SK-N-MC (cell line): ENCODE measurements around the gene VAV2.

Experiments
- EZH2 ChIP-seq: fragments of 200-600 bp; sonication (generic); IDR thresholded peaks from one replicate; pipeline ENCODE4 v1.6.1; 2017; ENCODE audit warnings: antibody characterized with exemption
- FOXP2 ChIP-seq: optimal IDR thresholded peaks from 2 replicates; pipeline ENCODE3; 2011; ENCODE audit warnings: mild to moderate bottlenecking, moderate library complexity; ENCODE audit not compliant: insufficient read depth; ENCODE audit errors: extremely low read length, control extremely low read depth
- POLR2AphosphoS5 ChIP-seq: IDR thresholded peaks from 2 replicates; pipeline ENCODE4 v1.6.1; 2012; ENCODE audit warnings: mild to moderate bottlenecking, low read depth, low read length, borderline replicate concordance

DNA sequence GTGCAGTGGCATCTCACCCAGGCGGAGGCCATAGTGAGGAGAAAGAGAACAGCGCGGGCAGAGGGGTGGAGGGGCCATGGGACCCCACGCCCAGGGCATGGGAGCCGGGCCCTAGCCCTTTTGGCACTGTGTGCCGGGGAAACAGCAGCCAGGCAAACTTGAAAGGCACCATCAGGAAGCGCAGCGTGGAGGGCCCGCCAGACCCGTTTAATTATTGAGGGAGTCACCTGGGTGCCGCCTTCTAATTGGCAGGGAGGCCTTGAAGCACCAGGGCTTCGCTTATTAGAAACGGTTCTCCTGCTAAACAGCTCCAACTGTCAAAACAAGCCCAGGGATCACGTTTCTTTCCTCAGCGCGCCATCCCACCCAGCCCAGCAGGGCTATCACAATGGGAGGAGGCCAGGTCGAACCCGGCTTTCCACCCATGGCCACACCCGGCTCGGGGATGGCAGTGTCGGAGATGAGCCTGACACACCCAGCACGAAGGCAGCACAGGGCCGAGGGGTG is 149.3 kb downstream of the VAV2 start:
- TF ChIP-seq EZH2 (no peak), POLR2AphosphoS5 (no peak), FOXP2 (no peak)
